ENCODE measurements around the gene CDC73.

- TF ChIP-seq TARDBP (IDR thresholded peaks at IDR 0.05) (no peak), FOXA1 (IDR thresholded peaks at IDR 0.05) (no peak), FOXK2 (IDR thresholded peaks at IDR 0.05) (no peak), SUZ12 (IDR thresholded peaks at IDR 0.05) (no peak), ELF4 (IDR thresholded peaks at IDR 0.05) (no peak; the same call in 1 of the 2 replicates), ZNF384 (IDR thresholded peaks at IDR 0.05) (no peak), SP1 (IDR thresholded peaks at IDR 0.05) (no peak), L3MBTL2 (conservative IDR thresholded peaks at IDR 0.05) (no peak), FOXM1 (IDR thresholded peaks at IDR 0.05; ENCODE audit: borderline replicate concordance) (no peak)
Measured at GRCh38 chr1:193229136-193229535, 107.3 kb downstream of the CDC73 start.

Measured in HEK293T (cell line).